B cell (primary cell): Measurements from ENCODE around the gene SMAP2. TPM values are rescaled to one million over a fixed set of nuclear protein-coding genes. Genes with fewer than 3 reads are reported as not detected.

Experiments used
- ATAC-seq: fragments of 200-7000 bp; cut with Tn5 transposase; one replicate; pipeline ENCODE4 v1.10.0; 2021; ENCODE audit warnings: low read depth, mild to moderate bottlenecking, moderate number of reproducible peaks, moderate library complexity
- CTCF ChIA-PET: fragments of 350-600 bp; sonication (Branson Sonifier 250); formaldehyde crosslinking; loops from one replicate; lab custom pipeline; 2021; ENCODE audit warnings: antibody characterized with exemption, inconsistent platforms; lab: Charles Lee
- POLR2A ChIA-PET: fragments of 350-600 bp; sonication (Branson Sonifier 250); formaldehyde crosslinking; loops from one replicate; lab custom pipeline; 2021; ENCODE audit warnings: antibody characterized with exemption; lab: Charles Lee
- DNase-seq: peaks from one replicate; pipeline ENCODE4 v3.0.0; 2013
- H2AFZ ChIP-seq: 2 replicates; pipeline ENCODE4 v1.6.1; 2012; ENCODE audit warnings: mild to moderate bottlenecking, low read depth, low read length; ENCODE audit not compliant: insufficient read depth, poor library complexity, severe bottlenecking
- H3K27ac ChIP-seq, 2 donors: 1 replicate in 1 of 2; 2 replicates in 1 of 2; pipeline ENCODE4 v1.5.1; 2012 to 2013; ENCODE audit warnings: low read length in 2 of 2, mild to moderate bottlenecking in 2 of 2, moderate library complexity in 1 of 2
- H3K27me3 ChIP-seq, 4 experiments: fragments of 200-600 bp in 1 of 4; sonication (generic) in 1 of 4; replicated peaks in 1 of 4; 1 replicate in 2 of 4; 2 replicates in 2 of 4; pipeline versions ENCODE4 v1.6.1 to v1.7.0; 2013 to 2016; ENCODE audit warnings: low read length in 3 of 4, mild to moderate bottlenecking in 2 of 4, mixed read lengths in 1 of 4, moderate library complexity in 1 of 4; ENCODE audit not compliant: insufficient read depth in 4 of 4, control insufficient read depth in 3 of 4; ENCODE audit errors: control extremely low read depth in 1 of 4
- H3K36me3 ChIP-seq, 2 experiments: replicated peaks in 1 of 2; 1 replicate in 1 of 2; 2 replicates in 1 of 2; pipeline versions ENCODE4 v1.6.1 to v1.7.1; 2013; ENCODE audit warnings: low read length in 1 of 2; ENCODE audit not compliant: insufficient read depth in 2 of 2, control insufficient read depth in 1 of 2; ENCODE audit errors: control extremely low read depth in 1 of 2, extremely low read depth in 1 of 2
- H3K4me1 ChIP-seq, 2 donors: fragments of 200-600 bp in 1 of 2; sonication (generic) in 1 of 2; 1 replicate in 1 of 2; 2 replicates in 1 of 2; pipeline versions ENCODE4 v1.5.1 to v1.6.1; 2013 to 2017; ENCODE audit warnings: low read length in 2 of 2; ENCODE audit not compliant: control insufficient read depth in 2 of 2, insufficient read depth in 2 of 2
- H3K4me2 ChIP-seq: replicated peaks from 2 replicates; pipeline ENCODE3; 2012; ENCODE audit warnings: mild to moderate bottlenecking, low read depth, low read length; ENCODE audit not compliant: poor library complexity, severe bottlenecking
- H3K4me3 ChIP-seq, 5 experiments: fragments of 200-600 bp in 1 of 5; sonication (generic) in 1 of 5; 1 replicate in 3 of 5; 2 replicates in 2 of 5; pipeline versions ENCODE4 v1.5.1 to v1.7.0; 2011 to 2016; ENCODE audit warnings: low read length in 4 of 5, mild to moderate bottlenecking in 4 of 5, low read depth in 2 of 5, control low read depth in 1 of 5, moderate library complexity in 1 of 5; ENCODE audit not compliant: insufficient read depth in 1 of 5; ENCODE audit errors: control extremely low read depth in 1 of 5, extremely low read depth in 1 of 5
- H3K79me2 ChIP-seq: fragments of 200-600 bp; sonication (generic); one replicate; pipeline ENCODE4 v1.6.0; 2016; ENCODE audit warnings: low read length; ENCODE audit not compliant: control insufficient read depth, insufficient read depth
- H3K9ac ChIP-seq: fragments of 200-600 bp; sonication (generic); 2 replicates; pipeline ENCODE4 v1.6.1; 2017; ENCODE audit warnings: mild to moderate bottlenecking, low read length, moderate library complexity
- H3K9me3 ChIP-seq, 3 donors: one replicate each; pipeline versions ENCODE4 v1.6.1 to v1.7.1; 2013; ENCODE audit warnings: low read length in 2 of 3; ENCODE audit not compliant: control insufficient read depth in 2 of 3, insufficient read depth in 1 of 3; ENCODE audit errors: control extremely low read depth in 1 of 3
- H4K20me1 ChIP-seq: 2 replicates; pipeline ENCODE4 v1.6.0; 2012; ENCODE audit warnings: mild to moderate bottlenecking, low read length; ENCODE audit not compliant: insufficient read depth, control insufficient read depth, poor library complexity, severe bottlenecking
- H3K27ac Mint-ChIP-seq: one replicate; pipeline ENCODE4 v1.8.0; 2021; ENCODE audit warnings: mixed read lengths
- H3K27me3 Mint-ChIP-seq: one replicate; pipeline ENCODE4 v1.8.0; 2021; ENCODE audit warnings: mixed read lengths
- H3K4me1 Mint-ChIP-seq: one replicate; pipeline ENCODE4 v1.8.0; 2021; ENCODE audit warnings: mixed read lengths
- H3K4me3 Mint-ChIP-seq: one replicate; pipeline ENCODE4 v1.8.0; 2021; ENCODE audit warnings: mixed read lengths
- H3K9me3 Mint-ChIP-seq: one replicate; pipeline ENCODE4 v1.8.0; 2022; ENCODE audit warnings: mixed read lengths; ENCODE audit not compliant: insufficient read depth
- EZH2 ChIP-seq: IDR thresholded peaks from 2 replicates; pipeline ENCODE4 v1.6.1; 2012; ENCODE audit warnings: borderline replicate concordance, low read depth, mild to moderate bottlenecking, moderate library complexity, low read length; ENCODE audit not compliant: insufficient read depth, poor library complexity, severe bottlenecking
- WGBS: methylation state at CpG from one replicate; pipeline ENCODE4 v1.1.5; 2013; ENCODE audit warnings: missing lambda C conversion rate; ENCODE audit not compliant: insufficient coverage; 5-methylcytosine and 5-hydroxymethylcytosine counted together
- intact Hi-C: fragments of 100-400 bp; cut with micrococcal nuclease; formaldehyde crosslinking; loops from one replicate; pipeline ENCODE4 v1.10.0; 2022
- polyA plus RNA-seq: library from polyadenylated mRNA; depleted of rRNA; stranded (reverse); fragments of >200 nt; gene quantifications from 2 replicates; pipeline ENCODE4 v1.2.3, GENCODE V29; 2012
- total RNA-seq, 2 donors: library from RNA; stranded (reverse); fragments of 120-200 nt in 1 of 2; gene quantifications; 1 replicate in 1 of 2; 2 replicates in 1 of 2; pipeline versions ENCODE4 v1.2.3 to v1.2.4, GENCODE V29; 2013 to 2022
- TF ChIP-seq, protein P1 (sequence below): fragments of 200-600 bp; IDR thresholded peaks from one replicate; pipeline ENCODE4 v1.8.0; 2022; ENCODE audit warnings: antibody characterized with exemption, mild to moderate bottlenecking

The SMAP2 gene
- total and polyA plus RNA-seq, 2 donors (not counting 1 experiment from before 2014, with no cell fraction given): 275 to 305 TPM

GRCh38 chr1:40435471-40435870 lies 61.9 kb downstream of the SMAP2 start:
- H3K27me3 Mint-ChIP-seq: no peaks in the 10 kb centered on the region
- H3K4me3 Mint-ChIP-seq: no peak overlapping the region
- no peaks in the 10 kb centered on the region for H4K20me1 ChIP-seq
- ATAC-seq: no peak
- no peaks in the 10 kb centered on the region for H3K27me3 ChIP-seq
- H3K4me1 Mint-ChIP-seq: peaks cover 2% of the 10 kb centered on the region
- no peak overlapping the region for H3K27ac ChIP-seq
- no peaks in the 10 kb centered on the region for H3K4me1 ChIP-seq
- H3K9ac ChIP-seq: no peak overlapping the region
- H3K27ac Mint-ChIP-seq: no peak overlapping the region
- no peaks in the 10 kb centered on the region for H3K9me3 ChIP-seq
- ChIA-PET CTCF (interaction anchor here (1.4 to 5.5 kb wide), 5 partner anchors 12 to 350 kb away, joined by 6 to 53 read pairs (median 9); no protein-coding TSS in a partner anchor), POLR2A (interaction anchor here (0.7 to 1.0 kb wide), 2 partner anchors 11 to 73 kb away, joined by 5 to 14 read pairs; partner anchors contain the start of gene EXO5)
- H3K79me2 ChIP-seq: no peaks in the 10 kb centered on the region
- no peaks in the 10 kb centered on the region for H3K36me3 ChIP-seq
- no peak overlapping the region for H3K4me3 ChIP-seq
- no peak overlapping the region for H2AFZ ChIP-seq
- no peak for TF ChIP-seq EZH2
- TF ChIP-seq, protein P1, sequence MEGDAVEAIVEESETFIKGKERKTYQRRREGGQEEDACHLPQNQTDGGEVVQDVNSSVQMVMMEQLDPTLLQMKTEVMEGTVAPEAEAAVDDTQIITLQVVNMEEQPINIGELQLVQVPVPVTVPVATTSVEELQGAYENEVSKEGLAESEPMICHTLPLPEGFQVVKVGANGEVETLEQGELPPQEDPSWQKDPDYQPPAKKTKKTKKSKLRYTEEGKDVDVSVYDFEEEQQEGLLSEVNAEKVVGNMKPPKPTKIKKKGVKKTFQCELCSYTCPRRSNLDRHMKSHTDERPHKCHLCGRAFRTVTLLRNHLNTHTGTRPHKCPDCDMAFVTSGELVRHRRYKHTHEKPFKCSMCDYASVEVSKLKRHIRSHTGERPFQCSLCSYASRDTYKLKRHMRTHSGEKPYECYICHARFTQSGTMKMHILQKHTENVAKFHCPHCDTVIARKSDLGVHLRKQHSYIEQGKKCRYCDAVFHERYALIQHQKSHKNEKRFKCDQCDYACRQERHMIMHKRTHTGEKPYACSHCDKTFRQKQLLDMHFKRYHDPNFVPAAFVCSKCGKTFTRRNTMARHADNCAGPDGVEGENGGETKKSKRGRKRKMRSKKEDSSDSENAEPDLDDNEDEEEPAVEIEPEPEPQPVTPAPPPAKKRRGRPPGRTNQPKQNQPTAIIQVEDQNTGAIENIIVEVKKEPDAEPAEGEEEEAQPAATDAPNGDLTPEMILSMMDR: no peak
- DNase-seq: no peak
- intact Hi-C loops: no loop called here
- no peak overlapping the region for H3K4me2 ChIP-seq
- no peaks in the 10 kb centered on the region for H3K9me3 Mint-ChIP-seq
- 97% methylated on average over 4 of the region's 5 CpGs for WGBS

GRCh38 chr1:40435876-40436275 lies 62.3 kb downstream of the SMAP2 start:
- no peaks in the 10 kb centered on the region for H3K27me3 Mint-ChIP-seq
- ATAC-seq (no peak), DNase-seq (no peak)
- POLR2A ChIA-PET: interaction anchor here (1.0 kb wide), 1 partner anchor 11 kb away, joined by 5 read pairs; no protein-coding TSS in a partner anchor
- H3K9ac ChIP-seq: no peak overlapping the region
- no peaks in the 10 kb centered on the region for H3K4me1 ChIP-seq
- no peak overlapping the region for H3K4me3 Mint-ChIP-seq
- no peaks in the 10 kb centered on the region for H3K9me3 ChIP-seq
- WGBS: 100% methylated on average over 1 of the region's 4 CpGs
- no peak overlapping the region for H3K27ac Mint-ChIP-seq
- no peak overlapping the region for H2AFZ ChIP-seq
- TF ChIP-seq, protein P1: no peak
- TF ChIP-seq EZH2: no peak
- no peak overlapping the region for H3K4me3 ChIP-seq
- H3K9me3 Mint-ChIP-seq: no peaks in the 10 kb centered on the region
- H3K4me1 Mint-ChIP-seq: peaks cover 2% of the 10 kb centered on the region
- no peak overlapping the region for H3K27ac ChIP-seq
- CTCF ChIA-PET: interaction anchor here (1.4 to 5.5 kb wide), 5 partner anchors 12 to 350 kb away, joined by 6 to 53 read pairs (median 9); no protein-coding TSS in a partner anchor
- H3K4me2 ChIP-seq: no peak overlapping the region
- H3K27me3 ChIP-seq: no peaks in the 10 kb centered on the region
- H3K36me3 ChIP-seq: no peaks in the 10 kb centered on the region
- intact Hi-C loops: no loop called here
- H3K79me2 ChIP-seq: no peaks in the 10 kb centered on the region
- H4K20me1 ChIP-seq: no peaks in the 10 kb centered on the region
